HepG2 (cell line): ENCODE results near the gene MAP3K5. TPM values are rescaled to one million over a fixed set of nuclear protein-coding genes. Genes with fewer than 3 reads are reported as not detected.

Source experiments
- ATAC-seq: fragments of 200-7000 bp; cut with Tn5 transposase; 3 replicates; pipeline ENCODE4 v1.9.1; 2020; ENCODE audit warnings: mild to moderate bottlenecking, moderate library complexity
- BruUV-seq: library from RNA; stranded (reverse); fragments of 400-500 nt; replicated peaks from 2 replicates; lab custom pipeline; 2021; lab: Mats Ljungman, UMichigan
- CTCF ChIA-PET: fragments of 300-600 bp; formaldehyde crosslinking; extraction: SDS; loops from one replicate; lab custom pipeline; 2021; ENCODE audit warnings: low total read pairs, inconsistent platforms, low intra/inter-chr PET ratio; lab: Yijun Ruan, JAX
- POLR2A ChIA-PET: fragments of 350-600 bp; sonication (Branson Sonifier 250); formaldehyde crosslinking; loops from one replicate; lab custom pipeline; 2020; ENCODE audit warnings: antibody characterized with exemption, inconsistent platforms; lab: Yijun Ruan, JAX
- DNase-seq: peaks from one replicate; pipeline ENCODE4 v3.0.0-alpha.2; 2015; ENCODE audit warnings: low spot score
- FAIRE-seq: peaks from 3 replicates; lab custom pipeline; 2011; peaks lifted over from hg19 to GRCh38; lab: Jason Lieb, UNC
- H2AFZ ChIP-seq: one replicate; pipeline ENCODE4 v1.6.1; 2011; ENCODE audit warnings: low read length, inconsistent platforms
- H3K27ac ChIP-seq: fragments of 300-600 bp; 3 replicates; pipeline ENCODE4 v1.8.0; 2011; ENCODE audit warnings: mixed run types, mild to moderate bottlenecking, mixed read lengths, low read length, inconsistent platforms; ENCODE audit not compliant: insufficient read depth; ENCODE audit errors: extremely low read length
- H3K27me3 ChIP-seq, 2 experiments: fragments of 200-600 bp in 1 of 2; 2 replicates in 1 of 2; 3 replicates in 1 of 2; pipeline versions ENCODE4 v1.6.0 to v1.8.0; 2011; ENCODE audit warnings: low read length in 2 of 2, mild to moderate bottlenecking in 2 of 2, moderate library complexity in 2 of 2, inconsistent platforms in 1 of 2; ENCODE audit not compliant: insufficient read depth in 2 of 2, control insufficient read depth in 1 of 2
- H3K36me3 ChIP-seq, 2 experiments: fragments of 200-600 bp in 1 of 2; replicated peaks in 1 of 2; 2 replicates in 1 of 2; 3 replicates in 1 of 2; pipeline versions ENCODE4 v1.5.1 to v1.8.0; 2011; ENCODE audit warnings: low read length in 2 of 2, inconsistent platforms in 1 of 2; ENCODE audit not compliant: insufficient read depth in 2 of 2, control insufficient read depth in 1 of 2
- H3K4me1 ChIP-seq: 2 replicates; pipeline ENCODE4 v1.5.1; 2012; ENCODE audit warnings: low read length, inconsistent platforms; ENCODE audit not compliant: insufficient read depth
- H3K4me2 ChIP-seq: 2 replicates; pipeline ENCODE4 v1.6.0; 2011; ENCODE audit warnings: low read depth, low read length, inconsistent platforms
- H3K4me3 ChIP-seq, 3 experiments: fragments of 200-600 bp in 1 of 3; sonication (generic), shearing (Covaris generic) in 1 of 3; replicated peaks in 1 of 3; 2 replicates each; pipeline ENCODE4 v1.5.1; 2011 to 2016; ENCODE audit warnings: low read length in 3 of 3, inconsistent platforms in 2 of 3, low read depth in 2 of 3, mild to moderate bottlenecking in 2 of 3, control low read depth in 1 of 3, mixed read lengths in 1 of 3; ENCODE audit not compliant: insufficient read depth in 1 of 3
- H3K79me2 ChIP-seq: one replicate; pipeline ENCODE4 v1.6.1; 2011; ENCODE audit warnings: low read length, inconsistent platforms; ENCODE audit not compliant: insufficient read depth
- H3K9ac ChIP-seq: 2 replicates; pipeline ENCODE4 v1.6.0; 2011; ENCODE audit warnings: mild to moderate bottlenecking, low read depth, low read length, inconsistent platforms; ENCODE audit not compliant: insufficient read depth
- H3K9me3 ChIP-seq: 2 replicates; pipeline ENCODE4 v1.5.1; 2012; ENCODE audit warnings: mild to moderate bottlenecking, low read length
- H4K20me1 ChIP-seq: 2 replicates; pipeline ENCODE4 v1.6.0; 2011; ENCODE audit warnings: inconsistent platforms, mild to moderate bottlenecking, low read length, moderate library complexity; ENCODE audit not compliant: insufficient read depth
- AFF4 ChIP-seq: sonication (generic); formaldehyde crosslinking; IDR thresholded peaks from 2 replicates; pipeline ENCODE4 v1.4.0; 2020; ENCODE audit warnings: missing genetic modification reagents
- ELF1 ChIP-seq: sonication (generic); formaldehyde crosslinking; IDR thresholded peaks from 2 replicates; pipeline ENCODE4 v1.4.0; 2020; ENCODE audit warnings: missing genetic modification reagents
- KLF16 ChIP-seq, 2 experiments: sonication (generic) in 1 of 2; formaldehyde crosslinking in 1 of 2; IDR thresholded peaks; 2 replicates each; pipeline versions ENCODE4 v1.6.1 to v1.8.0; 2016 to 2023; ENCODE audit warnings: missing genetic modification reagents in 2 of 2, missing compliant biosample characterization in 1 of 2
- NFKBIZ ChIP-seq: IDR thresholded peaks from 2 replicates; pipeline ENCODE4 v1.6.1; 2018; ENCODE audit warnings: missing genetic modification reagents, missing compliant biosample characterization
- STAG1 ChIP-seq: sonication (generic); formaldehyde crosslinking; IDR thresholded peaks from 2 replicates; pipeline ENCODE4 v1.4.0; 2020; ENCODE audit warnings: missing genetic modification reagents
- THAP9 ChIP-seq: sonication (generic); formaldehyde crosslinking; IDR thresholded peaks from 2 replicates; pipeline ENCODE4; 2020; ENCODE audit warnings: missing genetic modification reagents, mild to moderate bottlenecking, borderline replicate concordance
- ZBTB43 ChIP-seq: sonication (generic); formaldehyde crosslinking; conservative IDR thresholded peaks from 2 replicates; pipeline ENCODE4 v1.4.0; 2020; ENCODE audit warnings: missing genetic modification reagents
- ZKSCAN5 ChIP-seq: sonication (generic); formaldehyde crosslinking; IDR thresholded peaks from 2 replicates; pipeline ENCODE4 v1.5.1; 2020; ENCODE audit warnings: mild to moderate bottlenecking, missing genetic modification reagents
- ZMYM2 ChIP-seq: sonication (generic); formaldehyde crosslinking; IDR thresholded peaks from 2 replicates; pipeline ENCODE4 v1.8.0; 2022; ENCODE audit warnings: mild to moderate bottlenecking, missing genetic modification reagents
- ZNF496 ChIP-seq: sonication (generic); formaldehyde crosslinking; IDR thresholded peaks from 2 replicates; pipeline ENCODE4 v1.8.1; 2023; ENCODE audit warnings: mild to moderate bottlenecking, moderate library complexity, missing genetic modification reagents; ENCODE audit not compliant: insufficient replicate concordance
- ZNF790 ChIP-seq: sonication (generic); formaldehyde crosslinking; IDR thresholded peaks from 2 replicates; pipeline ENCODE4 v1.8.0; 2022; ENCODE audit warnings: missing genetic modification reagents, mild to moderate bottlenecking, borderline replicate concordance
- WGBS: methylation state at CpG from one replicate; pipeline ENCODE4 v1.1.6; 2017; ENCODE audit warnings: low lambda C conversion rate; 5-methylcytosine and 5-hydroxymethylcytosine counted together
- in situ Hi-C: cut with HindIII; loops from 2 replicates; pipeline ENCODE4 v1.10.0; 2017; ENCODE audit warnings: low pct_unique_long_range_greater_than_20kb; ENCODE audit not compliant: extremely low pct_ligation_motif_present
- intact Hi-C: fragments of 100-400 bp; cut with micrococcal nuclease; formaldehyde crosslinking; loops from one replicate; pipeline ENCODE4 v1.10.0; 2022; ENCODE audit not compliant: unreplicated experiment
- polyA plus RNA-seq, 8 experiments: library from polyadenylated mRNA; depleted of rRNA in 3 of 8; stranded (reverse) in 7 of 8; unstranded in 1 of 8; fragments of >200 nt; fragmentation: Illumina TruSeq in 4 of 8; extraction: Trizol in 4 of 8; gene quantifications; 2 replicates each; pipeline versions ENCODE4 v1.2.1 to v1.2.3, GENCODE V29; 2011 to 2016; ENCODE audit warnings: low read depth in 4 of 8, missing spikeins in 1 of 8, mixed read lengths in 1 of 8; ENCODE audit not compliant: insufficient read depth in 1 of 8
- total RNA-seq, 5 experiments: library from RNA; depleted of rRNA; stranded (reverse); fragments of >200 nt; fragmentation: Illumina TruSeq; extraction: Trizol; gene quantifications; 2 replicates each; pipeline ENCODE4 v1.2.3, GENCODE V29; 2016; ENCODE audit warnings: low read depth in 1 of 5
- TF ChIP-seq, protein P1 (sequence below): fragments of 450-650 bp; IDR thresholded peaks from 2 replicates; pipeline ENCODE4 v1.6.1; 2017; ENCODE audit warnings: mild to moderate bottlenecking

Gene MAP3K5
- total and polyA plus RNA-seq, 2 of the 13 experiments (the other 11 are each of a cell fraction or from before 2014, with no cell fraction given): not detected

DNA sequence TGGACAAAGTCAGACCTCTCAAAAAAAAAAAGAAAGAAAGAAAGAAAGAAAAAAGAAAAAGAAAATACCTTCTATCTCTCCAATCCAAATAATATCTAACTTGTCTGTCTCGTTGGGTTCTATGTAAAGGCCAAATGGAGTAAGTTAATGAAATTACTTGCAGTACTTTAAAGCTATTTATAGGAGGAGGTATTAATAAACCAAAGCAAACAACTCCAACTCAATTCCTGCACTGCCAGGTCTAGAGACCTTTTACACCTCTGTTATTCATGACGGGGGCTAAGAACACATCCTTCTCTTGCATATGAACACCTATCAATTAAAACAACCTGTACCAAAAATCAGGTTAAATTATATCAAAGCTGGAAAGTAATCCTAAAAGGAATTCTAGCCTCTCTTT lies 80.6 kb downstream of the MAP3K5 start:
- Histone ChIP-seq H3K36me3 (no peaks in the 10 kb centered on the region), H3K4me3 (no peak overlapping the region), H2AFZ (no peak overlapping the region), H4K20me1 (no peaks in the 10 kb centered on the region), H3K9me3 (no peaks in the 10 kb centered on the region), H3K9ac (no peak overlapping the region), H3K27ac (no peak overlapping the region), H3K27me3 (no peaks in the 10 kb centered on the region; a peak in 1 of 5 replicates), H3K4me2 (no peak overlapping the region), H3K79me2 (no peaks in the 10 kb centered on the region), H3K4me1 (no peaks in the 10 kb centered on the region)
- WGBS: 30% methylated on average over 2 of the region's 2 CpGs
- DNase-seq (no peak), ATAC-seq (no peak), FAIRE-seq (no peak)
- ChIA-PET CTCF (no interaction called here), POLR2A (no interaction called here)
- BruUV-seq: no TSS peak
- intact Hi-C loops (no loop called here), in situ Hi-C loops (no loop called here)
- TF ChIP-seq KLF16 (CRISPR knock-in tag; IDR thresholded peaks at IDR 0.05) (no peak), ZNF790 (CRISPR knock-in tag) (no peak), ZKSCAN5 (CRISPR knock-in tag) (no peak), STAG1 (CRISPR knock-in tag) (no peak), AFF4 (no peak), ZMYM2 (CRISPR knock-in tag) (no peak), THAP9 (no peak), ZBTB43 (CRISPR knock-in tag) (no peak), ZNF496 (CRISPR knock-in tag) (no peak), NFKBIZ (CRISPR knock-in tag) (no peak), ELF1 (no peak)
- TF ChIP-seq, protein P1, sequence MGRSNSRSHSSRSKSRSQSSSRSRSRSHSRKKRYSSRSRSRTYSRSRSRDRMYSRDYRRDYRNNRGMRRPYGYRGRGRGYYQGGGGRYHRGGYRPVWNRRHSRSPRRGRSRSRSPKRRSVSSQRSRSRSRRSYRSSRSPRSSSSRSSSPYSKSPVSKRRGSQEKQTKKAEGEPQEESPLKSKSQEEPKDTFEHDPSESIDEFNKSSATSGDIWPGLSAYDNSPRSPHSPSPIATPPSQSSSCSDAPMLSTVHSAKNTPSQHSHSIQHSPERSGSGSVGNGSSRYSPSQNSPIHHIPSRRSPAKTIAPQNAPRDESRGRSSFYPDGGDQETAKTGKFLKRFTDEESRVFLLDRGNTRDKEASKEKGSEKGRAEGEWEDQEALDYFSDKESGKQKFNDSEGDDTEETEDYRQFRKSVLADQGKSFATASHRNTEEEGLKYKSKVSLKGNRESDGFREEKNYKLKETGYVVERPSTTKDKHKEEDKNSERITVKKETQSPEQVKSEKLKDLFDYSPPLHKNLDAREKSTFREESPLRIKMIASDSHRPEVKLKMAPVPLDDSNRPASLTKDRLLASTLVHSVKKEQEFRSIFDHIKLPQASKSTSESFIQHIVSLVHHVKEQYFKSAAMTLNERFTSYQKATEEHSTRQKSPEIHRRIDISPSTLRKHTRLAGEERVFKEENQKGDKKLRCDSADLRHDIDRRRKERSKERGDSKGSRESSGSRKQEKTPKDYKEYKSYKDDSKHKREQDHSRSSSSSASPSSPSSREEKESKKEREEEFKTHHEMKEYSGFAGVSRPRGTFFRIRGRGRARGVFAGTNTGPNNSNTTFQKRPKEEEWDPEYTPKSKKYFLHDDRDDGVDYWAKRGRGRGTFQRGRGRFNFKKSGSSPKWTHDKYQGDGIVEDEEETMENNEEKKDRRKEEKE: no peak
